Activated CD4-positive, alpha-beta T cell treated with anti-CD3 and anti-CD28 coated beads, Interleukin-2, amount 10 ng/mL, durations not matched to agents 7 days and 5 days (primary cell): Measurements from ENCODE around the gene HCAR2. TPM values are rescaled to one million over a fixed set of nuclear protein-coding genes. Genes with fewer than 3 reads are reported as not detected.
"Not testable (repeated sequence)": the region's sequence is repeated elsewhere in the genome, so short reads cannot be mapped to it uniquely, and the experiment has no call there.

Source experiments
- CTCF ChIA-PET: fragments of 350-600 bp; sonication (Branson Sonifier 250); formaldehyde crosslinking; loops from one replicate; lab custom pipeline; 2021; ENCODE audit warnings: antibody characterized with exemption; lab: Charles Lee
- POLR2A ChIA-PET: fragments of 350-600 bp; sonication (Branson Sonifier 250); formaldehyde crosslinking; loops from one replicate; lab custom pipeline; 2021; ENCODE audit warnings: antibody characterized with exemption; lab: Charles Lee
- DNase-seq: peaks from one replicate; pipeline ENCODE4 v3.0.0-alpha.2; 2020
- H3K27ac Mint-ChIP-seq: one replicate; pipeline ENCODE4 v1.8.0; 2021; ENCODE audit warnings: mild to moderate bottlenecking, moderate library complexity, mixed read lengths
- H3K27me3 Mint-ChIP-seq: one replicate; pipeline ENCODE4 v1.8.0; 2021; ENCODE audit warnings: mixed read lengths
- H3K36me3 Mint-ChIP-seq: one replicate; pipeline ENCODE4 v1.8.0; 2021; ENCODE audit warnings: low read depth, mixed read lengths
- H3K4me1 Mint-ChIP-seq: one replicate; pipeline ENCODE4 v1.8.0; 2021; ENCODE audit warnings: mixed read lengths
- H3K4me3 Mint-ChIP-seq: one replicate; pipeline ENCODE4 v1.8.0; 2021; ENCODE audit warnings: mild to moderate bottlenecking, moderate library complexity, mixed read lengths
- H3K9me3 Mint-ChIP-seq: one replicate; pipeline ENCODE4 v1.8.0; 2021; ENCODE audit warnings: mixed read lengths
- total RNA-seq, 2 experiments: library from RNA; stranded (reverse); gene quantifications; one replicate each; pipeline ENCODE4 v1.2.3, GENCODE V29; 2021

The HCAR2 gene
- total RNA-seq, 2 experiments from 2014 or later: not detected

DNA sequence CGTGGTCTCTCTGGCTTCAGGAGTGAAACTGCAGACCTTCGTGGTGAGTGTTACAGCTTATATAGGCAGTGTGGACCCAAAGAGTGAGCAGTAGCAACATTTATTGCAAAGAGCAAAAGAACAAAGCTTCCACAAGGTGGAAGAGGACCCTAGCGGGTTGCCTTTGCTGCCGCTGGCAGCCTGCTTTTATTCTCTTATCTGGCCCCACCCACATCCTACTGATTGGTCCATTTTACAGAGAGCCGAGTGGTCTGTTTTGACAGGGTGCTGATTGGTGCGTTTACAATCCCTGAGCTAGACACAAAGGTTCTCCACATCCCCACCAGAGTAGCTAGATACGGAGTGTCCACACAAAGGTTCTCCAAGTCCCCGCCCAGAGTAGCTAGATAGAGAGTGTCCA, 27.1 kb downstream of the HCAR2 start:
- H3K9me3 Mint-ChIP-seq, H3K4me1 Mint-ChIP-seq, H3K27ac Mint-ChIP-seq, H3K4me3 Mint-ChIP-seq, POLR2A ChIA-PET, H3K27me3 Mint-ChIP-seq, H3K36me3 Mint-ChIP-seq, CTCF ChIA-PET, DNase-seq: not testable (repeated sequence)

GRCh38 chr12:122672515-122672914, 30.6 kb downstream of the HCAR2 start:
- Mint-ChIP-seq H3K27me3 (no peaks in the 10 kb centered on the region), H3K4me1 (no peaks in the 10 kb centered on the region), H3K4me3 (no peak overlapping the region), H3K36me3 (peaks cover 1% of the 10 kb centered on the region), H3K27ac (no peak overlapping the region), H3K9me3 (no peaks in the 10 kb centered on the region)
- ChIA-PET POLR2A (no interaction called here), CTCF (interaction anchor here (0.6 to 2.9 kb wide), 3 partner anchors 12 to 665 kb away, joined by 3 to 9 read pairs (median 4); no protein-coding TSS in a partner anchor)
- no peak for DNase-seq

- CTCF ChIA-PET: interaction anchor here (1.9 kb wide), 1 partner anchor 9 kb away, joined by 7 read pairs; no protein-coding TSS in a partner anchor
- no peak overlapping the region for H3K4me3 Mint-ChIP-seq
- peaks cover 1% of the 10 kb centered on the region for H3K36me3 Mint-ChIP-seq
- H3K27ac Mint-ChIP-seq: no peak overlapping the region
- no peaks in the 10 kb centered on the region for H3K4me1 Mint-ChIP-seq
- H3K9me3 Mint-ChIP-seq: no peaks in the 10 kb centered on the region
- POLR2A ChIA-PET: no interaction called here
- no peaks in the 10 kb centered on the region for H3K27me3 Mint-ChIP-seq
- no peak for DNase-seq
Measured at GRCh38 chr12:122669397-122670070, 33.6 kb downstream of the HCAR2 start.

- Mint-ChIP-seq H3K27ac (no peak overlapping the region), H3K4me1 (no peaks in the 10 kb centered on the region), H3K27me3 (no peaks in the 10 kb centered on the region), H3K36me3 (no peaks in the 10 kb centered on the region), H3K9me3 (no peaks in the 10 kb centered on the region), H3K4me3 (no peak overlapping the region)
- ChIA-PET POLR2A (no interaction called here), CTCF (interaction anchor here (0.6 kb wide), 3 partner anchors 17 to 128 kb away, joined by 3 to 5 read pairs (median 4); no protein-coding TSS in a partner anchor)
- no peak for DNase-seq
Measured at GRCh38 chr12:122668268-122668667, 34.9 kb downstream of the HCAR2 start.

- CTCF ChIA-PET: interaction anchor here (0.6 kb wide), 2 partner anchors 40 to 140 kb away, joined by 3 to 4 read pairs; no protein-coding TSS in a partner anchor
- no peaks in the 10 kb centered on the region for H3K36me3 Mint-ChIP-seq
- POLR2A ChIA-PET: no interaction called here
- H3K27me3 Mint-ChIP-seq: no peaks in the 10 kb centered on the region
- H3K4me3 Mint-ChIP-seq: no peak overlapping the region
- no peak for DNase-seq
- no peaks in the 10 kb centered on the region for H3K4me1 Mint-ChIP-seq
- no peak overlapping the region for H3K27ac Mint-ChIP-seq
- no peaks in the 10 kb centered on the region for H3K9me3 Mint-ChIP-seq
Measured at GRCh38 chr12:122665759-122666158, 37.4 kb downstream of the HCAR2 start.

DNA sequence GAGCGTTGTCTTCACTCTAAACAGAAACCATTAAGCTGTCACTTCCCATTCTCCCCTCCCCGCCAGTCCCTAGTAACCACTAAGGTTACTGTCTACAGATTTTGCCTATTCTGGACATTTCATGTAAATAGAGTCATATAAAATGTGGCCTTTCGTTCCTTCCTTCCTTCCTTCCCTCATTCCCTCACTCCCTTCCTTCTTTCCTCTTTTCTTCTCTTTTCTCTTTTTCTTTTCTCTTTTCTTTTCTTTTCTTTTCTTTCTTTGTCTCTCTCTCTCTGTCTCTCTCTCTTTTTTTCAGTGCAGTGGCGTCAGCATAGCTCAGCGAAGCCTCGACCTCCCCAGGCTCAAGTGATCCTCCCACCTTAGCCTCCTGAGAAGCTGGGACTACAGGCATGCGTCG, 37.8 kb downstream of the HCAR2 start:
- H3K36me3 Mint-ChIP-seq: no peaks in the 10 kb centered on the region
- DNase-seq: no peak
- ChIA-PET POLR2A (no interaction called here), CTCF (interaction anchor here (0.6 kb wide), 2 partner anchors 40 to 140 kb away, joined by 3 to 4 read pairs; no protein-coding TSS in a partner anchor)
- no peaks in the 10 kb centered on the region for H3K27me3 Mint-ChIP-seq
- H3K4me3 Mint-ChIP-seq: no peak overlapping the region
- H3K4me1 Mint-ChIP-seq: no peaks in the 10 kb centered on the region
- H3K27ac Mint-ChIP-seq: no peak overlapping the region
- H3K9me3 Mint-ChIP-seq: no peaks in the 10 kb centered on the region

DNA sequence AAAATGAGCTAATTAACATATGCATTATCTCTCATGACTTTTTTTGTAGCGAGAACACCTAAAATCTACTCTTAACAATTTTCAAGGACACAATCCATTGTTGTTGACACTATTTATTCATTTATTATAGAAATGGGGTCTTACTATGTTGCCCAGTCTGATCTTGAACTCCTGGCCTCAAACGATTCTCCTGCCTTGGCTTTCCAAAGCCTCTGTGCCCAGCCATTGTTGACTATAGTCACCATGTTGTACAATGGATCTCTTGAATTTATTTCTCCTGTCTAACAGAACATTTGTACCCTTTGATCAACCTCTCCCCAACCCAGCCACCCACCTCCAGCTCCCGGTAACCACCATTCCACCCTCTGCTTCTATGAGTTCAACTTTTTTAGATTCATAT, 41.2 kb downstream of the HCAR2 start:
- POLR2A ChIA-PET: interaction anchor here (0.6 kb wide), 1 partner anchor 13 kb away, joined by 4 read pairs; no protein-coding TSS in a partner anchor
- no peaks in the 10 kb centered on the region for H3K9me3 Mint-ChIP-seq
- CTCF ChIA-PET: interaction anchor here (0.6 to 0.7 kb wide), 2 partner anchors 116 to 282 kb away, joined by 3 to 4 read pairs; no protein-coding TSS in a partner anchor
- DNase-seq: no peak
- H3K4me1 Mint-ChIP-seq: peaks cover 2% of the 10 kb centered on the region
- no peak overlapping the region for H3K27ac Mint-ChIP-seq
- no peaks in the 10 kb centered on the region for H3K36me3 Mint-ChIP-seq
- no peak overlapping the region for H3K4me3 Mint-ChIP-seq
- H3K27me3 Mint-ChIP-seq: no peaks in the 10 kb centered on the region

GRCh38 chr12:122661246-122661645, 41.9 kb downstream of the HCAR2 start:
- H3K27ac Mint-ChIP-seq: no peak overlapping the region
- no peaks in the 10 kb centered on the region for H3K36me3 Mint-ChIP-seq
- no peaks in the 10 kb centered on the region for H3K9me3 Mint-ChIP-seq
- ChIA-PET CTCF (interaction anchor here (0.7 to 2.0 kb wide), 2 partner anchors 11 to 117 kb away, joined by 3 to 9 read pairs; no protein-coding TSS in a partner anchor), POLR2A (no interaction called here)
- H3K4me3 Mint-ChIP-seq: no peak overlapping the region
- DNase-seq: no peak
- no peaks in the 10 kb centered on the region for H3K27me3 Mint-ChIP-seq
- H3K4me1 Mint-ChIP-seq: peaks cover 2% of the 10 kb centered on the region

DNA sequence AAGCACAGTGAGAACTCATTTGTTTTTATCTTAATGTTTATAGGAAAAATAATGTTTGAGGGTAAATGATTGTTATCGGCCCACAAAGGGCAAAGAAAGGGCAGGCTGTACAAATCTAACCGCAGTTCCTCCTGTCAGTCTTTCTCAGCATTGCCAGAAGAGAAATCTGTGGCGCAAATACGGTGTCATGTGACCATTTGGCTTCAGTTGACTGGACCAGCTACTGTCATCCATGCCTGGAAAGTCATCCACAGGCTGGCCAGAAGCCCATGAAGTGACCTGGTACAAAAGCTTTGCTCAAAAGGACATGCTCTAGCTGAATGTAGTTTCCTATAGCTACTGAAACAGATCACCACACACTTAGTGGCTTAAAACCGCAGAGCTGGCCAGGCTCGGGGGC, 43.6 kb downstream of the HCAR2 start:
- ChIA-PET POLR2A (no interaction called here), CTCF (interaction anchor here (1.1 to 2.0 kb wide), 2 partner anchors 10 to 13 kb away, joined by 7 to 9 read pairs; no protein-coding TSS in a partner anchor)
- Mint-ChIP-seq H3K36me3 (no peaks in the 10 kb centered on the region), H3K9me3 (no peaks in the 10 kb centered on the region), H3K4me3 (no peak overlapping the region), H3K27ac (no peak overlapping the region), H3K4me1 (peaks cover 2% of the 10 kb centered on the region), H3K27me3 (no peaks in the 10 kb centered on the region)
- no peak for DNase-seq

GRCh38 chr12:122656298-122656697, 46.9 kb downstream of the HCAR2 start:
- ChIA-PET CTCF (interaction anchor here (1.3 kb wide), 1 partner anchor 18 kb away, joined by 3 read pairs; no protein-coding TSS in a partner anchor), POLR2A (interaction anchor here (0.6 kb wide), 1 partner anchor 9 kb away, joined by 4 read pairs; no protein-coding TSS in a partner anchor)
- no peak overlapping the region for H3K4me3 Mint-ChIP-seq
- H3K27me3 Mint-ChIP-seq: no peaks in the 10 kb centered on the region
- H3K36me3 Mint-ChIP-seq: no peaks in the 10 kb centered on the region
- H3K4me1 Mint-ChIP-seq: peaks cover 2% of the 10 kb centered on the region
- no peaks in the 10 kb centered on the region for H3K9me3 Mint-ChIP-seq
- DNase-seq: no peak
- no peak overlapping the region for H3K27ac Mint-ChIP-seq

- H3K36me3 Mint-ChIP-seq, DNase-seq, H3K27me3 Mint-ChIP-seq, CTCF ChIA-PET, POLR2A ChIA-PET, H3K9me3 Mint-ChIP-seq, H3K27ac Mint-ChIP-seq, H3K4me3 Mint-ChIP-seq, H3K4me1 Mint-ChIP-seq: not testable (repeated sequence)
Measured at GRCh38 chr12:122653291-122653690, 49.9 kb downstream of the HCAR2 start.

DNA sequence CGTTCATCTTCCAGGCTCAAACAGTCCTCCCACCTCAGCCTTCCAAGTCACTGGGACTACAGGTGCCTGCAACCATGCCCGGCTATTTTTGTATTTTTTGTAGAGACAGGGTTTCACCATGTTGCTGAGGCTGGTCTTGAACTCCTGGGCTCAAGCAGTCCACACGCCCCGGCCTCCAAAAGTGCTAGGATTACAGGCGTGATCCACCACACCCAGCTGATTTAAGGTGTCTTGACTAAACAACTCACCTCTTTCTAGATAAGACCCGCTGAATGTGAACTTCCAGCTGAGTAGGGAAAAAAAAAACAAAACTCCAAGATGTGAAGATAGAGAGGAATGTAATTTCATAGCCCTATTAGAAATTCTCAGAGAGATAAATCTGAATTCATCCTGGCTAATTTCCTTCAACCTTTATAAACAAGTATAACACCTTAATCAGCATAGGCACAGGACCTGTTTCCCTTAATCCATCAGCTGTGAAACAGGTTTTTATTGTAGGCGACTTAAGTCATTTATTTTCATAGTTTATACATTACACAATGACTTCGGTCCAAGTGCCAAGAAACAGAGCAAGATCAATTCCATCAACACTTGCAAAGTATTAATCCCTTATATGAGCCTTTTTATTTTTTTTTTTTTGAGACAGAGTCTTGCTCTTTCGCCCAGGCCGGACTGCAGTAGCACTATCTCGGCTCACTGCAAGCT, 51.5 kb downstream of the HCAR2 start:
- Mint-ChIP-seq H3K4me3 (no peak overlapping the region), H3K36me3 (peaks cover 1% of the 10 kb centered on the region), H3K9me3 (no peaks in the 10 kb centered on the region), H3K4me1 (peaks cover 10% of the 10 kb centered on the region), H3K27ac (no peak overlapping the region), H3K27me3 (no peaks in the 10 kb centered on the region)
- POLR2A ChIA-PET: no interaction called here
- CTCF ChIA-PET: interaction anchor here (0.6 to 0.7 kb wide), 2 partner anchors 17 to 331 kb away, joined by 3 to 5 read pairs; no protein-coding TSS in a partner anchor
- DNase-seq: no peak
